Spinal cord (tissue), 10 donors: ENCODE measurements around the gene TTLL8. TPM values are rescaled to one million over a fixed set of nuclear protein-coding genes. Genes with fewer than 3 reads are reported as not detected.
"Not testable (repeated sequence)": the region's sequence is repeated elsewhere in the genome, so short reads cannot be mapped to it uniquely, and the experiment has no call there.

Experiments
- DNase-seq, 6 donors: peaks; one replicate each; pipeline versions ENCODE4 v3.0.0 to v3.0.0-alpha.2; 2013 to 2015; ENCODE audit warnings: low spot score in 6 of 6, low read depth in 4 of 6
- H3K27ac ChIP-seq: one replicate; pipeline ENCODE4 v1.5.1; 2013; ENCODE audit warnings: low read depth, low read length, control low read depth
- H3K27me3 ChIP-seq: one replicate; pipeline ENCODE4 v1.6.1; 2013; ENCODE audit warnings: low read length; ENCODE audit not compliant: control insufficient read depth, insufficient read depth
- H3K36me3 ChIP-seq: one replicate; pipeline ENCODE4 v1.6.1; 2013; ENCODE audit warnings: low read length; ENCODE audit not compliant: control insufficient read depth, insufficient read depth
- H3K4me1 ChIP-seq: one replicate; pipeline ENCODE4 v1.6.1; 2013; ENCODE audit warnings: low read length; ENCODE audit not compliant: control insufficient read depth, insufficient read depth
- H3K4me3 ChIP-seq: one replicate; pipeline ENCODE4 v1.5.1; 2013; ENCODE audit warnings: low read depth, low read length, control low read depth
- H3K9me3 ChIP-seq: one replicate; pipeline ENCODE4 v1.6.1; 2013; ENCODE audit warnings: low read length; ENCODE audit not compliant: control insufficient read depth, insufficient read depth
- WGBS: methylation state at CpG from one replicate; pipeline ENCODE4 v1.1.5; 2013; ENCODE audit warnings: missing lambda C conversion rate; ENCODE audit not compliant: insufficient coverage; 5-methylcytosine and 5-hydroxymethylcytosine counted together
- polyA plus RNA-seq, 2 donors: library from polyadenylated mRNA; unstranded; fragments of 120-200 nt; gene quantifications; one replicate each; pipeline ENCODE4 v1.2.1, GENCODE V29; 2013; ENCODE audit not compliant: insufficient read length in 2 of 2
- total RNA-seq, 2 donors: library from RNA; depleted of rRNA in 1 of 2; stranded (reverse); fragments of 120-200 nt in 1 of 2; fragments of >200 nt in 1 of 2; gene quantifications; one replicate each; pipeline versions ENCODE4 v1.2.3 to v1.2.4, GENCODE V29; 2013 to 2014
- donor health status: healthy.

TTLL8 gene
- total and polyA plus RNA-seq, 4 donors: not detected

GRCh38 chr22:49991167-49991566, 66.9 kb downstream of the TTLL8 start:
- Histone ChIP-seq H3K36me3 (peaks cover 3% of the 10 kb centered on the region), H3K9me3 (peaks cover 9% of the 10 kb centered on the region), H3K4me1 (peaks cover 9% of the 10 kb centered on the region), H3K27ac (no peak overlapping the region), H3K4me3 (no peak overlapping the region), H3K27me3 (no peaks in the 10 kb centered on the region)
- 87% methylated on average over 3 of the region's 6 CpGs for WGBS
- DNase-seq: no peak

DNA sequence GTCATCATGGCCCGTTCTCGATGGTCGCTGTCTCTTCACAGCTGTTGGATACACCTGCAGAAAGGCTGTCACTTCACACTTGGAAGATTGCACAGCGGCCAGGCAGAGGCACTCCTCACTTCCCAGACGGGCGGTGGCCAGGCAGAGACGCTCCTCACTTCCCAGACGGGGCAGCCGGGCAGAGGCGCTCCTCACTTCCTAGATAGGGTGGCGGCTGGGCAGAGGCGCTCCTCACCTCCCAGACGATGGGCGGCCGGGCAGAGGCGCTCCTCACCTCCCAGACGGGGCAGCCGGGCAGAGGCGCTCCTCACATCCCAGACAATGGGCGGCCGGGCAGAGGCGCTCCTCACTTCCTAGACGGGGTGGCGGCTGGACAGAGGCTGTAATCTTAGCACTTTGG, 68.3 kb downstream of the TTLL8 start:
- 93% methylated on average over 15 of the region's 24 CpGs for WGBS
- H3K36me3 ChIP-seq, H3K9me3 ChIP-seq, H3K27ac ChIP-seq, H3K27me3 ChIP-seq, H3K4me1 ChIP-seq, DNase-seq, H3K4me3 ChIP-seq: not testable (repeated sequence)

- no CpG with 5 or more reads among the region's 2 CpGs for WGBS
- no peak overlapping the region for H3K4me3 ChIP-seq
- peaks cover 9% of the 10 kb centered on the region for H3K4me1 ChIP-seq
- H3K9me3 ChIP-seq: peaks cover 8% of the 10 kb centered on the region
- no peaks in the 10 kb centered on the region for H3K36me3 ChIP-seq
- H3K27me3 ChIP-seq: peaks cover 28% of the 10 kb centered on the region
- no peak for DNase-seq
- no peak overlapping the region for H3K27ac ChIP-seq
Measured at GRCh38 chr22:49986325-49986724, 71.8 kb downstream of the TTLL8 start.

GRCh38 chr22:49983148-49984042, 74.7 kb downstream of the TTLL8 start:
- Histone ChIP-seq H3K4me1 (peaks cover 9% of the 10 kb centered on the region), H3K36me3 (no peaks in the 10 kb centered on the region), H3K27ac (no peak overlapping the region), H3K4me3 (no peak overlapping the region), H3K27me3 (peaks cover 28% of the 10 kb centered on the region), H3K9me3 (peaks cover 5% of the 10 kb centered on the region)
- 11% methylated on average over 78 of the region's 90 CpGs for WGBS
- DNase-seq: no peak

DNA sequence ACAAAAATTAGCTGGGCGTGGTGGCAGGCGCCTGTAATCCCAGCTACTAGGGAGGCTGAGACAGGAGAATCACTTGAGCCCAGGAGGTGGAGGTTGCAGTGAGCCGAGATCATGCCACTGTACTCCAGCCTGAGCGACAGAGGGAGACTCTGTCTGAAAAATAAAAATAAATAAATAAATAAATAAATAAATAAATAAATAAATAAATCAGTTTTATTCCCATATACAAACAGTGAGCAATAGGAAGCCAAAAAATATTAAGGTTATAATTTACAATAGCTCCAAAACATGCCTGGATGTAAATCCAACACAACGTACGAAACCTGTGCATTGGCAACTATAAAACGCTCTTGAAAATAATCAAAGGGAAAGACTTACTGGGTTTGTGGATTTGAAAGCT, 76.3 kb downstream of the TTLL8 start:
- not testable (repeated sequence) for H3K27ac ChIP-seq, H3K4me1 ChIP-seq, H3K4me3 ChIP-seq, H3K9me3 ChIP-seq, H3K36me3 ChIP-seq, DNase-seq
- WGBS: no CpG with 5 or more reads among the region's 7 CpGs
- peaks cover 28% of the 10 kb centered on the region for H3K27me3 ChIP-seq

DNA sequence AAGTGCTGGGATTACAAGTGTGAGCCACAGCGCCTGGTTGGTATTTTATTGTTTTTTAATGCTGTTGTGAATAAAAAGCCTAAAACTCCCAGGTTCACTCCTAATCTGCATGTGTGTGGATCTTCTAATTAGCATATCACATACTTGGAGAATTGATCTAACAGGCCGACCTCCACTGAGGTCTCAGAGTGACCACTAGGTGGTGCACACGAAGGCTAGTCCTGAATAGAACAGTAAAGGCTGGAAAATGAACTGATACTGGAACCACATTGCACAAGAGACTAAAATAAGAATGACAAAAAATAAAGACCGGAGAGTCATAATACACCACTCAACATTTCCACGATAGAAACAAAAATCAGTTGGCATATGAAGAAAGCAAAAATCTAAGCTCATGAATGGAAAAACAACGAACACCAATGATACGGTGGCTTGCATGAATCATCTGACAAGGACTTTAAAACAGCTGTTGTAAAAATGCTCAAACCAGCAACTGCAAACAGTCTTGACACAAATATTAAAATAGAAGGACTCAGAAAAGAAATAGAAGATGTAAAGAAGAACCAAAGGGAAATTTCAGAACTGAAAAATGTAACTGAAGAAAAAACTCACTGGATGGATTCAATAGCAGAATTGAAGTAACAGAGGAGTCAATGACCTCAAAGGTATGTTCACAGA, 78.4 kb downstream of the TTLL8 start:
- peak in 2 of 6 donors; percentile 18 to 26 for DNase-seq
- peaks cover 24% of the 10 kb centered on the region for H3K27me3 ChIP-seq
- WGBS: no CpG with 5 or more reads among the region's 7 CpGs

DNA sequence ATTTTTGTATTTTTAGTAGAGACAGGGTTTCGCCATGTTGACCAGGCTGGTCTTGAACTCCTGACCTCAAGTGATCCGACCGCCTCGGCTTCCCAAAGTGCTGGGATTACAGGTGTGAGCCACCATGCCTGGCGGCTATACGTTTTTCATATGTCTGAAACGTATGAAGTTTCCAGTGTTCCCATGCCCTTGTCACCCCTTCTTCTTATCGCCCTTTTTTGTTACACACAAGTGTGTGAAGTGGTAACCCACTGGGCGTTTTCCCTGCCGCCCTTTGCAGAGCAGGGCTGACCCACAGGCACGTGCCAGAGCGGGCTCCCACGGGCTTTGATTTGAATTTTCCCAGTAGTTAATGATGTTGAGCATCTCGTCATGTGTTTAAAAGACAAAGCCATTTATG, 80.5 kb downstream of the TTLL8 start:
- H3K36me3 ChIP-seq: no peaks in the 10 kb centered on the region
- 70% methylated on average over 4 of the region's 14 CpGs for WGBS
- no peak for DNase-seq
- no peak overlapping the region for H3K4me3 ChIP-seq
- H3K27me3 ChIP-seq: peaks cover 6% of the 10 kb centered on the region
- H3K4me1 ChIP-seq: no peaks in the 10 kb centered on the region
- no peak overlapping the region for H3K27ac ChIP-seq
- H3K9me3 ChIP-seq: peaks cover 2% of the 10 kb centered on the region

More for the DNA sequence above, 78.4 kb downstream of the TTLL8 start:
- Histone ChIP-seq H3K9me3 (peaks cover 2% of the 10 kb centered on the region), H3K27ac (no peak overlapping the region), H3K4me1 (peaks cover 9% of the 10 kb centered on the region), H3K36me3 (no peaks in the 10 kb centered on the region), H3K4me3 (no peak overlapping the region)

GRCh38 chr22:49976439-49977175, 81.5 kb downstream of the TTLL8 start:
- Histone ChIP-seq H3K4me3 (no peak overlapping the region), H3K9me3 (peaks cover 2% of the 10 kb centered on the region), H3K36me3 (no peaks in the 10 kb centered on the region), H3K27ac (no peak overlapping the region), H3K4me1 (peaks cover 2% of the 10 kb centered on the region), H3K27me3 (peaks cover 12% of the 10 kb centered on the region)
- WGBS: 69% methylated on average over 5 of the region's 15 CpGs
- no peak for DNase-seq

DNA sequence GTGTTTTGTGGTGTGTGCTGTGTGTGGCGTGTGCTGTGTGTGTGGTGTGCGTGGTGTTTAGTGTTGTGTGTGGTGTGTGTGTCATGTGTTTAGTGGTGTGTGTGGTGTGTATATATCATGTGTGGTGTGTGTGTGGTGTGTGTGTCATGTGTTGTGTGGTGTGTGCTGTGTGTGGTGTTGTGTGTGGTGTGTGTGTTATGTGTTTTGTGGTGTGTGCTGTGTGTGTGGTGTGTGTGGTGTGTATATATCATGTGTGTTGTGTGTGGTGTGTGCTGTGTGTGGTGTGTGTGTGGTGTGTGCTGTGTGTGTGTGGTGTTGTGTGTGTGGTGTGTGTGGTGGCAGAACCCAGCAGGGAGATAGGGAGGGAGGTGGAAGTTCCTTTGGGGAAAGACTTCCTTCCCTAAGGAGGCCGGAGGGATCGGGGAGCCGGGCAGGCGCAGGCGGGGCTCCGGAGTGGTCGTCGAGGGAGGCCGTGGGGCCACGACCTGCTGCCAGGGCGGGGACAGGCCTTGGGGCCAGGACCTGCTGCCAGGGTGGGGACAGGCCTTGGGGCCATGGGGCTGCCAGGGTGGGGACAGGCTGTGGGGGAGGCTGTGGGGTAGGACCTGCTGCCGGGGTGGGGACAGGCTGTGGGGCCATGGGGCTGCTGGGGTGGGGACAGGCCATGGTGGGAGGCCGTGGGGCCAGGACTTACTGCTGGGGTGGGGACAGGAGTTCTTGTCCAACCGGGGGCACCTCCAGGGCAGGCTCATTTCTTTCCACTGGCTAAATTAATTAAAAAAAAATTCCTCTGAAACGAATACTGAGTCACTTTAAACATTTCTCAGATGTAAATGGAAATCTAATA, 82.3 kb downstream of the TTLL8 start:
- H3K9me3 ChIP-seq: peaks cover 2% of the 10 kb centered on the region
- no peak for DNase-seq
- H3K4me3 ChIP-seq: no peak overlapping the region
- H3K4me1 ChIP-seq: peaks cover 11% of the 10 kb centered on the region
- 20% methylated on average over 12 of the region's 17 CpGs for WGBS
- no peak overlapping the region for H3K27ac ChIP-seq
- no peaks in the 10 kb centered on the region for H3K36me3 ChIP-seq
- H3K27me3 ChIP-seq: peaks cover 18% of the 10 kb centered on the region
